Hepatocyte (in vitro differentiated cells): ENCODE results near the gene TINCR. TPM values are rescaled to one million over a fixed set of nuclear protein-coding genes. Genes with fewer than 3 reads are reported as not detected.

Source experiments
- DNase-seq: peaks from one replicate; pipeline ENCODE4 v3.0.0-alpha.2; 2016; ENCODE audit warnings: low spot score
- H2AFZ ChIP-seq: fragments of 200-600 bp; sonication (generic); 2 replicates; pipeline ENCODE4 v1.6.0; 2016; ENCODE audit warnings: antibody characterized with exemption, mild to moderate bottlenecking
- H3K27ac ChIP-seq: fragments of 200-600 bp; sonication (generic); 2 replicates; pipeline ENCODE4 v1.5.1; 2016; ENCODE audit warnings: mild to moderate bottlenecking
- H3K27me3 ChIP-seq: fragments of 200-600 bp; sonication (generic); 2 replicates; pipeline ENCODE4 v1.6.1; 2016
- H3K36me3 ChIP-seq: fragments of 200-600 bp; sonication (generic); replicated peaks from 2 replicates; pipeline ENCODE4 v1.5.1; 2016; ENCODE audit warnings: low read depth; ENCODE audit not compliant: insufficient read depth
- H3K4me1 ChIP-seq: fragments of 200-600 bp; sonication (generic); 2 replicates; pipeline ENCODE4 v1.5.1; 2016; ENCODE audit warnings: mild to moderate bottlenecking, moderate library complexity; ENCODE audit not compliant: insufficient read depth
- H3K4me2 ChIP-seq: fragments of 200-600 bp; sonication (generic); 2 replicates; pipeline ENCODE4 v1.6.0; 2016
- H3K4me3 ChIP-seq: fragments of 200-600 bp; sonication (generic); 2 replicates; pipeline ENCODE4 v1.5.1; 2016; ENCODE audit warnings: mild to moderate bottlenecking
- H3K79me2 ChIP-seq: fragments of 200-600 bp; sonication (generic); 2 replicates; pipeline ENCODE4 v1.6.0; 2017; ENCODE audit warnings: mild to moderate bottlenecking
- H3K9me2 ChIP-seq: fragments of 200-600 bp; sonication (generic); replicated peaks from 2 replicates; pipeline ENCODE4 v1.6.0; 2017; ENCODE audit warnings: mild to moderate bottlenecking; ENCODE audit not compliant: insufficient read depth
- H3K9me3 ChIP-seq: fragments of 200-600 bp; sonication (generic); 2 replicates; pipeline ENCODE4 v1.5.1; 2016; ENCODE audit warnings: low read depth, mild to moderate bottlenecking
- H4K20me1 ChIP-seq: fragments of 200-600 bp; sonication (generic); 2 replicates; pipeline ENCODE4 v1.6.0; 2016; ENCODE audit warnings: mild to moderate bottlenecking; ENCODE audit not compliant: insufficient read depth, poor library complexity, severe bottlenecking
- CTCF ChIP-seq: fragments of 200-600 bp; sonication (generic); IDR thresholded peaks from 2 replicates; pipeline ENCODE4 v1.5.1; 2016; ENCODE audit warnings: antibody characterized with exemption, mild to moderate bottlenecking; ENCODE audit not compliant: poor library complexity
- EZH2 ChIP-seq: fragments of 200-600 bp; sonication (generic); IDR thresholded peaks from 2 replicates; pipeline ENCODE4 v1.6.1; 2016; ENCODE audit warnings: antibody characterized with exemption, mild to moderate bottlenecking, borderline replicate concordance
- EZH2phosphoT487 ChIP-seq: fragments of 200-600 bp; sonication (generic); IDR thresholded peaks from one replicate; pipeline ENCODE4 v1.6.1; 2018; ENCODE audit warnings: antibody characterized with exemption, mild to moderate bottlenecking, low read depth, moderate library complexity; ENCODE audit not compliant: unreplicated experiment, severe bottlenecking
- WGBS: methylation state at CpG from one replicate; pipeline ENCODE4 v1.1.6; 2016; ENCODE audit warnings: low lambda C conversion rate; ENCODE audit errors: missing lambda C conversion rate; 5-methylcytosine and 5-hydroxymethylcytosine counted together
- polyA plus RNA-seq: library from polyadenylated mRNA; unstranded; fragments of >200 nt; fragmentation: Nextera tagmentation; extraction: Ambion mirVana; gene quantifications from 2 replicates; pipeline ENCODE4 v1.2.1, GENCODE V29; 2016
- total RNA-seq: library from RNA; depleted of rRNA; stranded (reverse); fragments of >200 nt; gene quantifications from 2 replicates; pipeline ENCODE4 v1.2.3, GENCODE V29; 2014

The TINCR gene
- total and polyA plus RNA-seq, 2 experiments from 2014 or later: 1.8 to 2.4 TPM

- no peaks in the 10 kb centered on the region for H3K36me3 ChIP-seq
- no peaks in the 10 kb centered on the region for H3K79me2 ChIP-seq
- no peaks in the 10 kb centered on the region for H3K9me3 ChIP-seq
- H3K4me3 ChIP-seq: no peak overlapping the region
- no peak overlapping the region for H3K27ac ChIP-seq
- H2AFZ ChIP-seq: no peak overlapping the region
- no peaks in the 10 kb centered on the region for H4K20me1 ChIP-seq
- H3K4me2 ChIP-seq: no peak overlapping the region
- H3K4me1 ChIP-seq: no peaks in the 10 kb centered on the region
- peaks cover 8% of the 10 kb centered on the region for H3K27me3 ChIP-seq
- DNase-seq: no peak
- TF ChIP-seq EZH2: no peak
- peak; percentile 35 for TF ChIP-seq CTCF
- TF ChIP-seq EZH2phosphoT487: no peak
- no peaks in the 10 kb centered on the region for H3K9me2 ChIP-seq
- WGBS: 80% methylated on average over 6 of the region's 6 CpGs
Observed at GRCh38 chr19:5561559-5561958, 6.2 kb downstream of the TINCR start.

GRCh38 chr19:5560156-5560555 lies 7.6 kb downstream of the TINCR start:
- H3K9me2 ChIP-seq: no peaks in the 10 kb centered on the region
- H3K36me3 ChIP-seq: no peaks in the 10 kb centered on the region
- no peak overlapping the region for H3K4me2 ChIP-seq
- no peak overlapping the region for H3K4me3 ChIP-seq
- no peak overlapping the region for H3K27ac ChIP-seq
- H3K79me2 ChIP-seq: no peaks in the 10 kb centered on the region
- H2AFZ ChIP-seq: no peak overlapping the region
- TF ChIP-seq EZH2 (no peak), EZH2phosphoT487 (no peak), CTCF (no peak)
- no peaks in the 10 kb centered on the region for H4K20me1 ChIP-seq
- H3K4me1 ChIP-seq: no peaks in the 10 kb centered on the region
- no peak for DNase-seq
- no peaks in the 10 kb centered on the region for H3K9me3 ChIP-seq
- 73% methylated on average over 19 of the region's 19 CpGs for WGBS
- no peaks in the 10 kb centered on the region for H3K27me3 ChIP-seq

- no peaks in the 10 kb centered on the region for H4K20me1 ChIP-seq
- WGBS: 64% methylated on average over 3 of the region's 3 CpGs
- no peaks in the 10 kb centered on the region for H3K9me3 ChIP-seq
- no peaks in the 10 kb centered on the region for H3K9me2 ChIP-seq
- H3K4me3 ChIP-seq: no peak overlapping the region
- no peaks in the 10 kb centered on the region for H3K27me3 ChIP-seq
- H3K27ac ChIP-seq: no peak overlapping the region
- H3K4me2 ChIP-seq: no peak overlapping the region
- DNase-seq: no peak
- TF ChIP-seq EZH2 (no peak), EZH2phosphoT487 (no peak), CTCF (no peak)
- no peaks in the 10 kb centered on the region for H3K36me3 ChIP-seq
- no peaks in the 10 kb centered on the region for H3K79me2 ChIP-seq
- no peak overlapping the region for H2AFZ ChIP-seq
- no peaks in the 10 kb centered on the region for H3K4me1 ChIP-seq
Observed at GRCh38 chr19:5559804-5560133, 8.0 kb downstream of the TINCR start.

- Histone ChIP-seq H3K9me2 (no peaks in the 10 kb centered on the region), H3K4me2 (no peak overlapping the region), H3K36me3 (no peaks in the 10 kb centered on the region), H4K20me1 (no peaks in the 10 kb centered on the region), H3K9me3 (no peaks in the 10 kb centered on the region), H2AFZ (no peak overlapping the region), H3K4me1 (no peaks in the 10 kb centered on the region), H3K27me3 (no peaks in the 10 kb centered on the region), H3K79me2 (no peaks in the 10 kb centered on the region), H3K27ac (no peak overlapping the region), H3K4me3 (no peak overlapping the region)
- no peak for DNase-seq
- TF ChIP-seq EZH2phosphoT487: no peak
- no peak for TF ChIP-seq EZH2
- no peak for TF ChIP-seq CTCF
- WGBS: 70% methylated on average over 2 of the region's 2 CpGs
Observed at GRCh38 chr19:5558101-5558621, 9.6 kb downstream of the TINCR start.
